Right lobe of liver (tissue), 4 donors: Measurements from ENCODE around the gene VEGFA.

Experiments
- POLR2A ChIP-seq: fragments of 450-650 bp; IDR thresholded peaks from one replicate; pipeline ENCODE4 v1.6.1; 2017; ENCODE audit warnings: antibody characterized with exemption, mild to moderate bottlenecking
- TF ChIP-seq, protein P1 (sequence below), 4 donors: fragments of 200-600 bp in 3 of 4; fragments of 450-650 bp in 1 of 4; IDR thresholded peaks; one replicate each; pipeline versions ENCODE4 v1.5.1 to v1.8.0; 2016 to 2022; ENCODE audit warnings: antibody characterized with exemption in 4 of 4, mild to moderate bottlenecking in 2 of 4
- donor health status: DM: no; HTN: no; CAD: no.
- donor health status: DM: no; HTN: no; CAD: no.
- donor health status: DM: no; HTN: yes; CAD: no.

- TF ChIP-seq, protein P1, sequence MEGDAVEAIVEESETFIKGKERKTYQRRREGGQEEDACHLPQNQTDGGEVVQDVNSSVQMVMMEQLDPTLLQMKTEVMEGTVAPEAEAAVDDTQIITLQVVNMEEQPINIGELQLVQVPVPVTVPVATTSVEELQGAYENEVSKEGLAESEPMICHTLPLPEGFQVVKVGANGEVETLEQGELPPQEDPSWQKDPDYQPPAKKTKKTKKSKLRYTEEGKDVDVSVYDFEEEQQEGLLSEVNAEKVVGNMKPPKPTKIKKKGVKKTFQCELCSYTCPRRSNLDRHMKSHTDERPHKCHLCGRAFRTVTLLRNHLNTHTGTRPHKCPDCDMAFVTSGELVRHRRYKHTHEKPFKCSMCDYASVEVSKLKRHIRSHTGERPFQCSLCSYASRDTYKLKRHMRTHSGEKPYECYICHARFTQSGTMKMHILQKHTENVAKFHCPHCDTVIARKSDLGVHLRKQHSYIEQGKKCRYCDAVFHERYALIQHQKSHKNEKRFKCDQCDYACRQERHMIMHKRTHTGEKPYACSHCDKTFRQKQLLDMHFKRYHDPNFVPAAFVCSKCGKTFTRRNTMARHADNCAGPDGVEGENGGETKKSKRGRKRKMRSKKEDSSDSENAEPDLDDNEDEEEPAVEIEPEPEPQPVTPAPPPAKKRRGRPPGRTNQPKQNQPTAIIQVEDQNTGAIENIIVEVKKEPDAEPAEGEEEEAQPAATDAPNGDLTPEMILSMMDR (IDR thresholded peaks at IDR 0.05) = no peak
- TF ChIP-seq POLR2A = no peak
Measured at GRCh38 chr6:43722920-43723545, 47.0 kb upstream of the VEGFA start.
